Tibial nerve (tissue), 4 donors: Measurements from ENCODE around the gene EED. TPM values are rescaled to one million over a fixed set of nuclear protein-coding genes. Genes with fewer than 3 reads are reported as not detected.

ENCODE experiments used
- DNase-seq, 2 donors: peaks; one replicate each; pipeline ENCODE4 v3.0.0-alpha.2; 2019; ENCODE audit warnings: low spot score in 2 of 2
- H3K27ac ChIP-seq, 4 donors: fragments of 200-600 bp; sonication (generic) in 3 of 4; one replicate each; pipeline ENCODE4 v1.5.1; 2017 to 2019; ENCODE audit warnings: mild to moderate bottlenecking in 1 of 4
- H3K27me3 ChIP-seq, 2 donors: fragments of 200-600 bp; sonication (generic) in 1 of 2; one replicate each; pipeline versions ENCODE4 v1.5.1 to v1.6.0; 2017 to 2019
- H3K36me3 ChIP-seq, 3 donors: fragments of 200-600 bp; sonication (generic); one replicate each; pipeline ENCODE4 v1.5.1; 2018 to 2019
- H3K4me1 ChIP-seq, 4 donors: fragments of 200-600 bp; sonication (generic) in 3 of 4; one replicate each; pipeline ENCODE4 v1.5.1; 2017 to 2019
- H3K4me3 ChIP-seq, 4 donors: fragments of 200-600 bp; sonication (generic) in 3 of 4; one replicate each; pipeline ENCODE4 v1.5.1; 2017 to 2019; ENCODE audit warnings: mild to moderate bottlenecking in 1 of 4, moderate library complexity in 1 of 4
- H3K9me3 ChIP-seq, 4 donors: fragments of 200-600 bp; sonication (generic) in 3 of 4; one replicate each; pipeline ENCODE4 v1.5.1; 2017 to 2019
- EP300 ChIP-seq, 2 donors: sonication (generic); formaldehyde crosslinking; IDR thresholded peaks; one replicate each; pipeline ENCODE4 v1.6.1; 2017; ENCODE audit warnings: antibody characterized with exemption in 2 of 2, mild to moderate bottlenecking in 1 of 2
- POLR2A ChIP-seq, 2 donors: fragments of 450-650 bp; IDR thresholded peaks; one replicate each; pipeline ENCODE4 v1.6.1; 2017; ENCODE audit warnings: antibody characterized with exemption in 2 of 2, mild to moderate bottlenecking in 2 of 2, moderate library complexity in 2 of 2
- WGBS, 2 donors: methylation state at CpG; one replicate each; pipeline ENCODE4 v1.1.5; 2018; 5-methylcytosine and 5-hydroxymethylcytosine counted together
- total RNA-seq, 4 donors: library from RNA; depleted of rRNA; stranded (reverse); fragments of >200 nt; gene quantifications; one replicate each; pipeline ENCODE4 v1.1.0, GENCODE V29; 2016
- TF ChIP-seq, protein P1 (sequence below), 5 experiments: fragments of 200-600 bp in 3 of 5; fragments of 450-650 bp in 2 of 5; sonication (generic) in 3 of 5; IDR thresholded peaks; one replicate each; pipeline ENCODE4 v1.5.1; 2016 to 2019; ENCODE audit warnings: antibody characterized with exemption in 5 of 5, mild to moderate bottlenecking in 3 of 5, moderate library complexity in 2 of 5

EED gene
- total RNA-seq, 4 donors from 2014 or later = 13.3 to 18.4 (median 16.7) TPM

GRCh38 chr11:86274503-86274902 is 29.9 kb downstream of the EED start:
- Histone ChIP-seq H3K9me3 (no peaks in the 10 kb centered on the region), H3K27me3 (no peaks in the 10 kb centered on the region), H3K4me1 (no peaks in the 10 kb centered on the region), H3K27ac (no peak overlapping the region), H3K4me3 (no peak overlapping the region), H3K36me3 (peaks cover 0 to 46% (median 0%) of the 10 kb centered on the region in 3 donors)
- no peak for DNase-seq
- TF ChIP-seq, protein P1, sequence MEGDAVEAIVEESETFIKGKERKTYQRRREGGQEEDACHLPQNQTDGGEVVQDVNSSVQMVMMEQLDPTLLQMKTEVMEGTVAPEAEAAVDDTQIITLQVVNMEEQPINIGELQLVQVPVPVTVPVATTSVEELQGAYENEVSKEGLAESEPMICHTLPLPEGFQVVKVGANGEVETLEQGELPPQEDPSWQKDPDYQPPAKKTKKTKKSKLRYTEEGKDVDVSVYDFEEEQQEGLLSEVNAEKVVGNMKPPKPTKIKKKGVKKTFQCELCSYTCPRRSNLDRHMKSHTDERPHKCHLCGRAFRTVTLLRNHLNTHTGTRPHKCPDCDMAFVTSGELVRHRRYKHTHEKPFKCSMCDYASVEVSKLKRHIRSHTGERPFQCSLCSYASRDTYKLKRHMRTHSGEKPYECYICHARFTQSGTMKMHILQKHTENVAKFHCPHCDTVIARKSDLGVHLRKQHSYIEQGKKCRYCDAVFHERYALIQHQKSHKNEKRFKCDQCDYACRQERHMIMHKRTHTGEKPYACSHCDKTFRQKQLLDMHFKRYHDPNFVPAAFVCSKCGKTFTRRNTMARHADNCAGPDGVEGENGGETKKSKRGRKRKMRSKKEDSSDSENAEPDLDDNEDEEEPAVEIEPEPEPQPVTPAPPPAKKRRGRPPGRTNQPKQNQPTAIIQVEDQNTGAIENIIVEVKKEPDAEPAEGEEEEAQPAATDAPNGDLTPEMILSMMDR (IDR thresholded peaks at IDR 0.05) = no peak
- no peak for TF ChIP-seq POLR2A (IDR thresholded peaks at IDR 0.05)
- TF ChIP-seq EP300 (IDR thresholded peaks at IDR 0.05) = no peak
- WGBS, 2 donors = 89 to 93% methylated on average over 6 of the region's 6 CpGs

- DNase-seq = no peak
- no peaks in the 10 kb centered on the region for H3K9me3 ChIP-seq
- WGBS, 2 donors = 82 to 92% methylated on average over 4 of the region's 4 CpGs
- TF ChIP-seq POLR2A (IDR thresholded peaks at IDR 0.05) = no peak
- no peak for TF ChIP-seq EP300 (IDR thresholded peaks at IDR 0.05)
- TF ChIP-seq, protein P1 (IDR thresholded peaks at IDR 0.05) = no peak
- H3K27me3 ChIP-seq = no peaks in the 10 kb centered on the region
- H3K4me1 ChIP-seq = no peaks in the 10 kb centered on the region
- H3K36me3 ChIP-seq = peaks cover 0 to 46% (median 0%) of the 10 kb centered on the region in 3 donors
- H3K4me3 ChIP-seq = no peak overlapping the region
- no peak overlapping the region for H3K27ac ChIP-seq
These were observed 30.4 kb downstream of the EED start for GRCh38 chr11:86274999-86275398.

GRCh38 chr11:86275493-86276370 is 31.2 kb downstream of the EED start:
- peaks cover 0 to 49% (median 0%) of the 10 kb centered on the region in 3 donors for H3K36me3 ChIP-seq
- no peaks in the 10 kb centered on the region for H3K4me1 ChIP-seq
- H3K4me3 ChIP-seq = no peak overlapping the region
- TF ChIP-seq, protein P1 (IDR thresholded peaks at IDR 0.05) = no peak
- no peak for TF ChIP-seq POLR2A (IDR thresholded peaks at IDR 0.05)
- no peak for TF ChIP-seq EP300 (IDR thresholded peaks at IDR 0.05)
- H3K9me3 ChIP-seq = no peaks in the 10 kb centered on the region
- H3K27ac ChIP-seq = no peak overlapping the region
- DNase-seq = no peak
- no peaks in the 10 kb centered on the region for H3K27me3 ChIP-seq
- WGBS, 2 donors = 82 to 91% methylated on average over 2 of the region's 2 CpGs

DNA sequence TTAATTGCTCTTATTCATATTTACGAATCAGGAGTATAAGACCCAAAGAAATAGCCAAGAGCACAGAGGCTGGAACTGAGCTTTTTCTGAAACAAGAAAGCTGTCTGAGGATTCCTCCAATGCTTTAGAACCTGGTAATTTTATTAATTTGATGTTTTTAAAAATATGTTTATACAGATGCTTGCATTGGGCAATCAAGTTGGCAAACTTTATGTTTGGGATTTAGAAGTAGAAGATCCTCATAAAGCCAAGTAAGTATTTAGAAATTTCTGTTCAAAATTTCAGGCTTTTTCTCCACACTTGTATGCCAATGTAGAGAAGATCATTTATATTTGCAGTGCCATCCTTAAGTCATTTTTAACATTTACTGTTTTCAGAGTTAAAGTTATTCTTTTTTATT is 33.2 kb downstream of the EED start:
- H3K4me1 ChIP-seq = no peaks in the 10 kb centered on the region
- peaks cover 0 to 44% (median 0%) of the 10 kb centered on the region in 3 donors for H3K36me3 ChIP-seq
- TF ChIP-seq POLR2A (IDR thresholded peaks at IDR 0.05) (no peak), EP300 (IDR thresholded peaks at IDR 0.05) (no peak)
- TF ChIP-seq, protein P1 (IDR thresholded peaks at IDR 0.05) = no peak
- no peak for DNase-seq
- no peaks in the 10 kb centered on the region for H3K27me3 ChIP-seq
- H3K27ac ChIP-seq = no peak overlapping the region
- WGBS, 2 donors = 81 to 85% methylated on average over 1 of the region's 1 CpG
- no peaks in the 10 kb centered on the region for H3K9me3 ChIP-seq
- no peak overlapping the region for H3K4me3 ChIP-seq

DNA sequence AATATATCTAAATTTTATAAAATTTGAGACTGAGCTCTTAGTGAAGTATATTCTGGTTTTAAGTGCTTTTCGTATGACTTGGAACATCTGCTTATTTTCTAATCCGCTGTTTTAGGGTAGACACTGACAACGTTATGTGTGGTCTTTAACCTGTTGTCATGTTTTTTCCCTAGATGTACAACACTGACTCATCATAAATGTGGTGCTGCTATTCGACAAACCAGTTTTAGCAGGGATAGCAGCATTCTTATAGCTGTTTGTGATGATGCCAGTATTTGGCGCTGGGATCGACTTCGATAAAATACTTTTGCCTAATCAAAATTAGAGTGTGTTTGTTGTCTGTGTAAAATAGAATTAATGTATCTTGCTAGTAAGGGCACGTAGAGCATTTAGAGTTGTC is 33.7 kb downstream of the EED start:
- no peak for DNase-seq
- 94 to 97% methylated on average over 8 of the region's 8 CpGs for WGBS, 2 donors

More for the DNA sequence above, 33.7 kb downstream of the EED start:
- TF ChIP-seq, protein P1 (IDR thresholded peaks at IDR 0.05) = no peak
- TF ChIP-seq POLR2A (IDR thresholded peaks at IDR 0.05) (no peak), EP300 (IDR thresholded peaks at IDR 0.05) (no peak)
- H3K36me3 ChIP-seq = peaks cover 0 to 40% (median 0%) of the 10 kb centered on the region in 3 donors
- no peaks in the 10 kb centered on the region for H3K9me3 ChIP-seq
- no peaks in the 10 kb centered on the region for H3K4me1 ChIP-seq
- no peak overlapping the region for H3K4me3 ChIP-seq
- no peaks in the 10 kb centered on the region for H3K27me3 ChIP-seq
- H3K27ac ChIP-seq = no peak overlapping the region
